Activated naive CD4-positive, alpha-beta T cell treated with anti-CD3 and anti-CD28 coated beads, Interleukin-2, amount 50 U/mL, for 16 hours (primary cell): ENCODE measurements around the gene UQCRH.
"Not testable (repeated sequence)": the region's sequence is repeated elsewhere in the genome, so short reads cannot be mapped to it uniquely, and the experiment has no call there.

Experiments used
- DNase-seq: peaks from one replicate; pipeline ENCODE4 v3.0.0-alpha.2; 2020

The UQCRH gene

GRCh38 chr1:46301406-46301807 is 2.1 kb upstream of the UQCRH start:
- no peak for DNase-seq

- DNase-seq: peak; percentile 57
These were observed 1.5 kb upstream of the UQCRH start for GRCh38 chr1:46301808-46302640.

GRCh38 chr1:46302641-46303037 is 859 bp upstream of the UQCRH start:
- no peak for DNase-seq

GRCh38 chr1:46303872-46304326 is 401 bp downstream of the UQCRH start:
- no peak for DNase-seq

GRCh38 chr1:46306159-46306530 is 2.6 kb downstream of the UQCRH start:
- no peak for DNase-seq

GRCh38 chr1:46309401-46310159 is 6.1 kb downstream of the UQCRH start:
- DNase-seq: no peak

GRCh38 chr1:46310321-46310720 is 6.8 kb downstream of the UQCRH start:
- DNase-seq: no peak

- DNase-seq: no peak
These were observed 12.3 kb downstream of the UQCRH start for GRCh38 chr1:46315669-46316403.

GRCh38 chr1:46317323-46317722 is 13.8 kb downstream of the UQCRH start:
- DNase-seq: no peak

GRCh38 chr1:46319301-46319700 is 15.8 kb downstream of the UQCRH start:
- not testable (repeated sequence) for DNase-seq

GRCh38 chr1:46319960-46320914 is 16.7 kb downstream of the UQCRH start:
- not testable (repeated sequence) for DNase-seq

GRCh38 chr1:46322191-46322590 is 18.7 kb downstream of the UQCRH start:
- not testable (repeated sequence) for DNase-seq

GRCh38 chr1:46325285-46326076 is 22.0 kb downstream of the UQCRH start:
- DNase-seq: not testable (repeated sequence)

GRCh38 chr1:46328182-46328581 is 24.7 kb downstream of the UQCRH start:
- not testable (repeated sequence) for DNase-seq

- DNase-seq: not testable (repeated sequence)
These were observed 26.3 kb downstream of the UQCRH start for GRCh38 chr1:46329807-46330206.

- DNase-seq: not testable (repeated sequence)
These were observed 26.9 kb downstream of the UQCRH start for GRCh38 chr1:46330381-46330780.

GRCh38 chr1:46331786-46332540 is 28.5 kb downstream of the UQCRH start:
- DNase-seq: not testable (repeated sequence)

- DNase-seq: no peak
These were observed 30.0 kb downstream of the UQCRH start for GRCh38 chr1:46333300-46334029.

GRCh38 chr1:46334030-46334384 is 30.5 kb downstream of the UQCRH start:
- no peak for DNase-seq

GRCh38 chr1:46335081-46335480 is 31.6 kb downstream of the UQCRH start:
- DNase-seq: no peak
